Posterior cingulate gyrus (tissue), 11 donors: Measurements from ENCODE around the gene FCHSD1.
"Not testable (repeated sequence)": the region's sequence is repeated elsewhere in the genome, so short reads cannot be mapped to it uniquely, and the experiment has no call there.

Experiments
- DNase-seq, 10 donors: peaks; one replicate each; pipeline versions ENCODE4 v3.0.0 to v3.0.0-alpha.2; 2020 to 2021; ENCODE audit warnings: mixed read lengths in 3 of 10
- intact Hi-C: fragments of 100-400 bp; cut with DNase I; formaldehyde crosslinking; loops from one replicate; pipeline ENCODE4 v1.15.1; 2023

FCHSD1 gene

DNA sequence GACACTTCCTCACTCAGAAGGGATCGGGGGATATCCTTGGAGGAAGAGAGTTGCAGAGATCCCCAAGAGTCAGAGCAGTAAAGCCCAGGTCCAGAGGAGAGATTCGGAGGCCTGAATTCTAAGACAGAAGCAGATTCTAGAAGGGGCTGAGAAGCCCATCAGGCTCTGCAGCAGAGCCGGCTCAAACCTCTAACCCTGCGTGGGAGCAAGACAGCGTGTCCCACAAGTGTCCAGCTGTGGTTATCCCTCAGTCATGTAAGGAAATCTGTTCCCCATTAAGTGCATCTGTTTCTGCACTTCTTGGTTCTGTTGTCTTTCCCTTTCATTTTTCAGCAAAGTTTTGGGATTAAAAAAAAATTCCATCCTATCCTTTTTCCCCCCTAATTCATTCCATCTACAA, 27.6 kb downstream of the FCHSD1 start:
- no peak for DNase-seq
- intact Hi-C loops = no loop called here

DNA sequence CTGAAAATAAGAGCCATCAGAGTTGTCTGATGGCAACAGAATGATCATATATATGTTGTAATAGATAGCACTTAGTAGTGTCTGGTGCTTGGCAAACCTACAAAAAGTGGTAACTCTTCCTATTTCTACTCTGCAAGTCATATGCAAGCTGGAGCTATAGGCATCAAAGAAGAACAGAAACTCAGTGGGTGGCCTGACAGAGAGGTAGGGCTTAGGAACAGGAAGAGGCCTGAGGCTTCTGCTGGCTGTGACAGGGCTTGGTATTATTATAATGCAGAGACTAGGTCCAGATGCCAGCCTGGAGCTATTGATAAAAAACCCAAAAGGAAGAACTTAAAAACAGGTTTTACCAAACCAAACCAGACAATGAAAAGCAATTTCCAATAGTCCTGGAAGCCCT, 28.0 kb downstream of the FCHSD1 start:
- intact Hi-C loops = no loop called here

GRCh38 chr5:141618804-141619554, 32.2 kb downstream of the FCHSD1 start, which contains the start of gene DIAPH1:
Gene DIAPH1 (minus strand): TSS chr5:141619000. CDS start chr5:141618914, 86 bp downstream.
- DNase-seq = peak; percentile 79 to 98 (median 90)
- intact Hi-C loops = loop anchor here (1.0 to 2.0 kb wide), 2 partner anchors 18 to 27 kb away; partner anchors contain the start of genes HDAC3 and RELL2

More for the DNA sequence above, 28.0 kb downstream of the FCHSD1 start:
- no peak for DNase-seq

DNA sequence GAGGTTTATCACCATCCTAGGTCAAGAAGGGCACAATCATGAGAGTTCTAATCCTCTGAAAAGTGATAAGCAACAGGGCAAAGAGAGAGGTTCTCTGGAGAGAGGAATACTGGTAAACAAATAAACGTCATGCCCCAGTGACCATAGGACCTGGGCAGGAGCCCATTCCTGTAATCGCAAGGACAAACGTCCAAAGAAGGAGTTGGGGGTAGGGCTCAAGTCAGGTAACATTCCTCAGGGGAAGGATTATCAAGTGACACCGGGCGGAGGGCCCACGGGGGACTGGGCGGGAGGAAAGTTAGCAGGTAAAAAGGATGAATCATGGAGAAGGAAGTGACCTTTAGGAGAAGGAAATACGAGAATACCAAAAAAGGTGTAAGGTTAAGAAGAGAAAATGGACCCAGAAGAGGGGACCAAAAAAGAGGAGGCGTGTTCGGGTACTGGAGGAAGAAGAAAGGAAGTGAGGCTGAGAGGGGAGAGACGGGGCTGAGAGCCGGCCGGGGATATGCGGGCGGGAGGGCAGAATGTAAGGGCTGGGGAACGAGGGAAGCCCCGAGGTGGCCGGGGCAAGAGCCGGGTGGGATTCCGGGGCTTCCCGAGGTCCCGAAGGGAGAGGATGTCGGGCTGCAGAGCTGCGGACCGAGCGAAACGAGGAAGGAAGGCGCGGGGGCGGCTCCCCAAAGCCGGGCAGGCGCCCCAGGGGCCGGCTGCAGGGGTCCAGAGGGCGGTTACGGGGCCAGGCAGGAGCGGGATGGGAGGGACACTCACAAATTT, 33.0 kb downstream of the FCHSD1 start:
- intact Hi-C loops = loop anchor here (2.0 kb wide), 1 partner anchor 19 kb away; the partner anchor contains the start of genes HDAC3 and RELL2

GRCh38 chr5:141617682-141618029, 33.6 kb downstream of the FCHSD1 start:
- no peak for DNase-seq
- intact Hi-C loops = loop anchor here (2.0 kb wide), 1 partner anchor 19 kb away; the partner anchor contains the start of genes HDAC3 and RELL2

More for the DNA sequence above, 33.0 kb downstream of the FCHSD1 start:
- DNase-seq = peak in 3 of 10 donors; percentile 33 to 82 (median 72)

DNA sequence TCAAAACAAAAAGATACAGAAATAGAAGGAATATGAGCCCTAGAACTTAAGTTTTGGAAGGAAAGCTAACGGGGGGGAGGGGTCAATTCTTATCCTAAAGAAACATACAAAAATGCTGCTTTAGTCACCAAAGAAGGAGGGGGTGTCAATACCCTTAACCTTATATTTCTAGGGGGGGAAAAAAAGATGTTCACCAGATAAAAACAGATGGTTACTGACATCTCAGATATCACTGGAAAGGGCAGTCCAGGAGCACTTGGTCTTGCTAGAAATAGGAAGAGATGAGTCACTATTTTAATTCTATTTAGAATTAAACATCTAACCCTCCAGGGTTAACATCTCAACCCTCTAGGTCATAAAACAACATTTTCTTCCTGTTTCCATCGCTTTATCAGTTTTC, 34.1 kb downstream of the FCHSD1 start:
- intact Hi-C loops = no loop called here
- DNase-seq = no peak

GRCh38 chr5:141615991-141616720, 35.1 kb downstream of the FCHSD1 start:
- intact Hi-C loops = no loop called here

GRCh38 chr5:141613344-141613743, 37.9 kb downstream of the FCHSD1 start:
- intact Hi-C loops = no loop called here
- DNase-seq = no peak

More at GRCh38 chr5:141615991-141616720, 35.1 kb downstream of the FCHSD1 start:
- no peak for DNase-seq

DNA sequence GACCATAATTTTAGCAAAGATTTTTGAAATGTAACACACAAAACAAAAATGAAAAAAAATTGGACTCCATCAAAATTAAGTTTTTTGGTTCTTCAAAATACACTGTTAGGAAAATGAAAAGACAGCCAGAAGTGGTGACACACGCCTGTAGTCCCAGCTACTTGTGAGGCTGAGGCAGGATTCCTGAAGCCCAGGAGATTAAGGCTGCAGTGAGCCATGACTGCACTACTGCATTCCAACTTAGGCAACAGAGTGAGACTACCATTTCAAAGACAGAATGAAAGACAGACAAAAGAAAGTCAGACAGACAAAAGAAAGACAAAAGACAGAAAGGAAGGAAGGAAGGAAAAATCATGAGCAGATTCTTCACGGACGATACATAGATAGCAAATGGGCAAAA, 39.9 kb downstream of the FCHSD1 start:
- intact Hi-C loops = no loop called here
- no peak for DNase-seq

DNA sequence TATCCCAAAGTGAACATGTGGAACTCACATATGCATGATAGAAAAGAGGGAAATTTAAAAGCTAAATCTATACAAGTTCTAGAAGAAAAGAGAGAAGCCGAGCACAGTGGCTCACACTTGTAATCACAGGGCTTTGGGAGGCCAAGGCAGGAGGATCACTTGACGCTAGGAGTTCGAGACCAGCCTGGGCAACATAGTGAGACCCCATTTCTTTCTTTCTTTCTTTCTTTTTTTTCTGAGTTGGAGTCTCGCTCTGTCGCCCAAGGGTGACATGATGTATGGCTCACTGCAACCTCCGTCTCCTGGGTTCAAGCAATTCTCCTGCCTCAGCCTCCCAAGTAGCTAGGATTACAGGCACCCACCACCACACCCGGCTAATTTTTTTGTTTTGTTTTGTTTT, 41.3 kb downstream of the FCHSD1 start:
- DNase-seq, intact Hi-C loops: not testable (repeated sequence)

GRCh38 chr5:141609044-141609443, 42.2 kb downstream of the FCHSD1 start:
- intact Hi-C loops = no loop called here
- DNase-seq = no peak

GRCh38 chr5:141608557-141608956, 42.7 kb downstream of the FCHSD1 start:
- intact Hi-C loops = no loop called here
- DNase-seq = no peak

GRCh38 chr5:141608046-141608445, 43.2 kb downstream of the FCHSD1 start:
- DNase-seq = no peak
- intact Hi-C loops = no loop called here

GRCh38 chr5:141605523-141606277, 45.5 kb downstream of the FCHSD1 start:
- DNase-seq = no peak
- intact Hi-C loops = no loop called here

- no peak for DNase-seq
- intact Hi-C loops = no loop called here
These were observed 47.1 kb downstream of the FCHSD1 start for GRCh38 chr5:141603923-141604717.

DNA sequence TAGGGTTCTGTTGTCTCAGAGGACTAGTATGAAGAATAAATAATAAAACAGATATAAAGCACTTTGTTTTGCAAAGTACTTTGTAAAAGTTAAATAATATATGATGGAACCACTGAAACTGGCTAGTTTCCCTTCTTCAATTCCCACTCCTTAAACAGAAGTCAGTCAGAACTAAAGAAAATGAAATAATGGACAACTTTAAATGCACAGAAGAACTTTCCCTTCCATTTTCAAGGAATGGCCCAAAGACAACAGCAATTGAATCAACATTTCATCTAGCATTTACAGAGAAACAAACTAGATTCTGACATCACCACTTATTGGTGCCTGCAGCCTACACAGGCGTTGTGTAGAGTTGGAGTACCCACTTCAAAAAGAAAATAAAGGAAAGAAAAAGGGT, 48.6 kb downstream of the FCHSD1 start:
- intact Hi-C loops = no loop called here
- DNase-seq = no peak

GRCh38 chr5:141598391-141599345, 52.5 kb downstream of the FCHSD1 start:
- intact Hi-C loops = no loop called here
- DNase-seq = no peak

GRCh38 chr5:141597814-141598213, 53.4 kb downstream of the FCHSD1 start:
- DNase-seq = no peak
- intact Hi-C loops = no loop called here
